H9 (cell line): ENCODE measurements around the gene TMEM132D. TPM values are rescaled to one million over a fixed set of nuclear protein-coding genes. Genes with fewer than 3 reads are reported as not detected.

ENCODE experiments used
- DNase-seq: peaks from one replicate; pipeline ENCODE4 v3.0.0-alpha.2; 2017
- H2AFZ ChIP-seq: one replicate; pipeline ENCODE4 v1.6.1; 2013; ENCODE audit warnings: mild to moderate bottlenecking, low read length, control low read depth, moderate library complexity
- H2AK5ac ChIP-seq: 2 replicates; pipeline ENCODE4 v1.6.1; 2013; ENCODE audit warnings: low read length, control low read depth, mixed read lengths; ENCODE audit not compliant: insufficient read length
- H2BK120ac ChIP-seq: one replicate; pipeline ENCODE4 v1.6.1; 2013; ENCODE audit warnings: low read depth, mild to moderate bottlenecking, low read length, control low read depth, inconsistent platforms; ENCODE audit not compliant: poor library complexity, severe bottlenecking
- H2BK12ac ChIP-seq: 2 replicates; pipeline ENCODE4 v1.6.1; 2013; ENCODE audit warnings: low read length, control low read depth, mixed read lengths, low read depth; ENCODE audit not compliant: insufficient read length
- H2BK15ac ChIP-seq: 2 replicates; pipeline ENCODE4 v1.6.1; 2013; ENCODE audit warnings: low read depth, low read length, control low read depth
- H2BK20ac ChIP-seq: one replicate; pipeline ENCODE4 v1.6.1; 2013; ENCODE audit warnings: low read depth, mild to moderate bottlenecking, low read length, control low read depth, inconsistent platforms; ENCODE audit not compliant: poor library complexity, severe bottlenecking
- H2BK5ac ChIP-seq: 2 replicates; pipeline ENCODE4 v1.6.1; 2013; ENCODE audit warnings: low read length, control low read depth, mixed read lengths; ENCODE audit not compliant: insufficient read length
- H3K14ac ChIP-seq: 2 replicates; pipeline ENCODE4 v1.6.1; 2013; ENCODE audit warnings: low read length, control low read depth; ENCODE audit not compliant: insufficient read depth
- H3K18ac ChIP-seq: 2 replicates; pipeline ENCODE4 v1.6.1; 2013; ENCODE audit warnings: low read depth, mild to moderate bottlenecking, mixed read lengths, low read length, control low read depth; ENCODE audit not compliant: insufficient read length
- H3K23ac ChIP-seq: 2 replicates; pipeline ENCODE4 v1.6.1; 2013; ENCODE audit warnings: low read length, control low read depth, mixed read lengths, low read depth; ENCODE audit not compliant: insufficient read length
- H3K23me2 ChIP-seq: 2 replicates; pipeline ENCODE4 v1.6.1; 2013; ENCODE audit warnings: low read depth, mild to moderate bottlenecking, mixed read lengths, low read length, control low read depth; ENCODE audit not compliant: insufficient read length, poor library complexity, severe bottlenecking
- H3K27ac ChIP-seq: 2 replicates; pipeline ENCODE4 v1.5.1; 2013; ENCODE audit warnings: low read length, control low read depth, mixed read lengths, low read depth; ENCODE audit not compliant: insufficient read length
- H3K27me3 ChIP-seq: 2 replicates; pipeline ENCODE4 v1.6.1; 2013; ENCODE audit warnings: low read length, control low read depth, inconsistent platforms; ENCODE audit not compliant: insufficient read depth
- H3K4ac ChIP-seq: 2 replicates; pipeline ENCODE4 v1.6.1; 2013; ENCODE audit warnings: low read depth, mild to moderate bottlenecking, control low read depth, inconsistent platforms, low read length, moderate library complexity
- H3K4me1 ChIP-seq: 2 replicates; pipeline ENCODE4 v1.6.1; 2013; ENCODE audit warnings: low read length, control low read depth, inconsistent platforms; ENCODE audit not compliant: insufficient read depth
- H3K4me2 ChIP-seq: 2 replicates; pipeline ENCODE4 v1.6.1; 2013; ENCODE audit warnings: low read length, control low read depth, mixed read lengths; ENCODE audit not compliant: insufficient read length, insufficient read depth
- H3K56ac ChIP-seq: 2 replicates; pipeline ENCODE4 v1.6.1; 2013; ENCODE audit warnings: low read depth, mild to moderate bottlenecking, mixed read lengths, low read length, control low read depth; ENCODE audit not compliant: insufficient read length
- H3K79me1 ChIP-seq: 2 replicates; pipeline ENCODE4 v1.6.1; 2013; ENCODE audit warnings: low read depth, mild to moderate bottlenecking, moderate library complexity, low read length, control low read depth, inconsistent platforms; ENCODE audit not compliant: insufficient read depth, poor library complexity, severe bottlenecking
- H3K79me2 ChIP-seq: 2 replicates; pipeline ENCODE4 v1.6.1; 2013; ENCODE audit warnings: low read length, control low read depth, inconsistent platforms; ENCODE audit not compliant: insufficient read depth
- H3K9ac ChIP-seq: 2 replicates; pipeline ENCODE4 v1.6.1; 2013; ENCODE audit warnings: low read length, control low read depth, mixed read lengths; ENCODE audit not compliant: insufficient read length; ENCODE audit errors: extremely low read depth
- H3K9me3 ChIP-seq: one replicate; pipeline ENCODE4 v1.6.1; 2013; ENCODE audit warnings: low read depth, low read length, inconsistent platforms; ENCODE audit not compliant: control insufficient read depth
- H3T11ph ChIP-seq: one replicate; pipeline ENCODE4 v1.6.1; 2013; ENCODE audit warnings: mild to moderate bottlenecking, low read length, control low read depth, inconsistent platforms
- H4K20me1 ChIP-seq: one replicate; pipeline ENCODE4 v1.6.1; 2013; ENCODE audit not compliant: control insufficient read depth, insufficient read length, insufficient read depth
- H4K5ac ChIP-seq: 2 replicates; pipeline ENCODE4 v1.6.1; 2013; ENCODE audit warnings: low read depth, mild to moderate bottlenecking, mixed read lengths, low read length, control low read depth; ENCODE audit not compliant: insufficient read length
- H4K8ac ChIP-seq: replicated peaks from 2 replicates; pipeline ENCODE4 v1.6.1; 2013; ENCODE audit warnings: low read length, control low read depth, mixed read lengths, low read depth; ENCODE audit not compliant: insufficient read length
- H4K91ac ChIP-seq: 2 replicates; pipeline ENCODE4 v1.6.1; 2013; ENCODE audit warnings: low read depth, mild to moderate bottlenecking, moderate library complexity, mixed read lengths, low read length, control low read depth; ENCODE audit not compliant: insufficient read length
- H3K27ac Mint-ChIP-seq, 3 experiments: 2 replicates in 2 of 3; 3 replicates in 1 of 3; pipeline ENCODE4 v1.8.0; 2020 to 2021; ENCODE audit warnings: mixed read lengths in 3 of 3, mild to moderate bottlenecking in 1 of 3, moderate library complexity in 1 of 3
- H3K27me3 Mint-ChIP-seq: 2 replicates; pipeline ENCODE4 v1.8.0; 2021; ENCODE audit warnings: low read depth, mild to moderate bottlenecking, moderate library complexity, mixed read lengths
- H3K36me3 Mint-ChIP-seq, 3 experiments: 2 replicates in 2 of 3; 3 replicates in 1 of 3; pipeline ENCODE4 v1.8.0; 2020 to 2021; ENCODE audit warnings: low read depth in 3 of 3, mixed read lengths in 3 of 3; ENCODE audit not compliant: insufficient read depth in 1 of 3
- H3K4me1 Mint-ChIP-seq, 2 experiments: 2 replicates each; pipeline ENCODE4 v1.8.0; 2020; ENCODE audit warnings: mixed read lengths in 2 of 2
- H3K4me3 Mint-ChIP-seq, 2 experiments: 2 replicates in 1 of 2; 3 replicates in 1 of 2; pipeline ENCODE4 v1.8.0; 2020 to 2021; ENCODE audit warnings: mild to moderate bottlenecking in 2 of 2, mixed read lengths in 2 of 2, moderate library complexity in 1 of 2
- H3K9me3 Mint-ChIP-seq, 2 experiments: 2 replicates in 1 of 2; 3 replicates in 1 of 2; pipeline ENCODE4 v1.8.0; 2020; ENCODE audit warnings: mild to moderate bottlenecking in 2 of 2, mixed read lengths in 2 of 2, moderate library complexity in 1 of 2
- WGBS: extraction: QIAGEN DNeasy Blood & Tissue Kit; methylation state at CpG from one replicate; pipeline ENCODE4 v1.1.7; 2013; ENCODE audit warnings: missing lambda C conversion rate, low lambda C conversion rate, mixed read lengths; ENCODE audit not compliant: insufficient read length; ENCODE audit errors: extremely low coverage; 5-methylcytosine and 5-hydroxymethylcytosine counted together
- total RNA-seq: library from RNA; stranded (reverse); gene quantifications from 2 replicates; pipeline ENCODE4 v1.2.1, GENCODE V29; 2021
- TF ChIP-seq, protein P1 (sequence below): fragments of 200-600 bp; sonication (generic); conservative IDR thresholded peaks from 3 replicates; pipeline ENCODE4 v1.8.0; 2021; ENCODE audit warnings: antibody characterized with exemption, mild to moderate bottlenecking

TMEM132D gene
- total RNA-seq, 1 experiment from 2014 or later = 6.1 TPM

DNA sequence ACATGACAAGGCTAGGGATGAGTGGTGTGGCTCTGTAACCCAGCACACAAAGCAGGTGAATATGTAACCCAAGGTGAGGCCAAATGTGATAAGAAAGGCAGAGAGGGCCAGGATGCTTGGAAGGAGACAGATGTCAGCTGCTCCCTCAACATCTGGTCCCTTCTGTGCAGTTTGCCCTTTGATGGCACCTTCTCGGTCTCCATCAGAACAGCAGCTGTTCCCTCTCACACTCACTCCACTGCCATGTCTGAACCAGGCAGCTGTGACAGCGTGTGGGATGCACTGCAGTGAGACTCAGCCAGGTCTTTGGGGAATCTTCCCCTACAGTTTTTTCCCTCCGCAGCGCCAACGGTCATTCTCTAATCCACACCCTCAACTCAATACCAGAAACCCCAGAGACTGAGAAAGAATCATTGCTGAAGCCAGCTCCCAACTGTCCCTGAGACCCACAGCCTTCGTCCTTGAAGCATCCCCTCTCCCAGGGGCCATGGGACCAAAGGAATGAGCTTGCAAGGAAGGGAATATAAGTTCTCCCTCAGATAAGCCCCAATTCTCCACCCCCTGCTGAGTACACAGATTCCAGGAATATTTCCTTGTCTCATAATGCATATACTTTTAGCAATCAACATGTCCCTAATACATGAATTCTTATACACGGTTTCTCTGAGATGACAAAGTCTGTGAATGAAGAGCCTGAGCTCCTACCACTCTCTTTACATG, 820.5 kb downstream of the TMEM132D start:
- Mint-ChIP-seq H3K4me3 (no peak overlapping the region), H3K4me1 (no peaks in the 10 kb centered on the region), H3K27me3 (peaks cover 1% of the 10 kb centered on the region), H3K27ac (no peak overlapping the region), H3K9me3 (peaks cover 0 to 4% of the 10 kb centered on the region in 2 experiments; a peak in 1 of 5 replicates), H3K36me3 (no peaks in the 10 kb centered on the region; a peak in 2 of 7 replicates)
- Histone ChIP-seq H3K79me1 (no peaks in the 10 kb centered on the region), H2BK20ac (no peak overlapping the region), H3T11ph (no peak overlapping the region), H3K14ac (no peak overlapping the region), H3K56ac (no peak overlapping the region), H3K9ac (no peak overlapping the region), H4K91ac (no peak overlapping the region), H3K23ac (no peak overlapping the region), H2AFZ (no peak overlapping the region), H3K23me2 (no peaks in the 10 kb centered on the region), H3K4me2 (no peak overlapping the region), H3K27ac (no peak overlapping the region), H2BK120ac (no peak overlapping the region), H2BK5ac (no peak overlapping the region), H3K18ac (no peak overlapping the region), H2BK15ac (no peak overlapping the region), H3K27me3 (no peaks in the 10 kb centered on the region), H3K4ac (no peak overlapping the region), H4K5ac (no peak overlapping the region), H3K9me3 (no peaks in the 10 kb centered on the region), H2BK12ac (no peak overlapping the region), H4K20me1 (no peaks in the 10 kb centered on the region), H3K4me1 (no peaks in the 10 kb centered on the region), H4K8ac (no peak overlapping the region), H3K79me2 (no peaks in the 10 kb centered on the region), H2AK5ac (no peak overlapping the region)
- WGBS = no CpG with 5 or more reads among the region's 7 CpGs
- DNase-seq = no peak
- TF ChIP-seq, protein P1, sequence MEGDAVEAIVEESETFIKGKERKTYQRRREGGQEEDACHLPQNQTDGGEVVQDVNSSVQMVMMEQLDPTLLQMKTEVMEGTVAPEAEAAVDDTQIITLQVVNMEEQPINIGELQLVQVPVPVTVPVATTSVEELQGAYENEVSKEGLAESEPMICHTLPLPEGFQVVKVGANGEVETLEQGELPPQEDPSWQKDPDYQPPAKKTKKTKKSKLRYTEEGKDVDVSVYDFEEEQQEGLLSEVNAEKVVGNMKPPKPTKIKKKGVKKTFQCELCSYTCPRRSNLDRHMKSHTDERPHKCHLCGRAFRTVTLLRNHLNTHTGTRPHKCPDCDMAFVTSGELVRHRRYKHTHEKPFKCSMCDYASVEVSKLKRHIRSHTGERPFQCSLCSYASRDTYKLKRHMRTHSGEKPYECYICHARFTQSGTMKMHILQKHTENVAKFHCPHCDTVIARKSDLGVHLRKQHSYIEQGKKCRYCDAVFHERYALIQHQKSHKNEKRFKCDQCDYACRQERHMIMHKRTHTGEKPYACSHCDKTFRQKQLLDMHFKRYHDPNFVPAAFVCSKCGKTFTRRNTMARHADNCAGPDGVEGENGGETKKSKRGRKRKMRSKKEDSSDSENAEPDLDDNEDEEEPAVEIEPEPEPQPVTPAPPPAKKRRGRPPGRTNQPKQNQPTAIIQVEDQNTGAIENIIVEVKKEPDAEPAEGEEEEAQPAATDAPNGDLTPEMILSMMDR = no peak
